ENCODE data around the gene PRR7.
"Not testable (repeated sequence)": the region's sequence is repeated elsewhere in the genome, so short reads cannot be mapped to it uniquely, and the experiment has no call there.

Gene PRR7

DNA sequence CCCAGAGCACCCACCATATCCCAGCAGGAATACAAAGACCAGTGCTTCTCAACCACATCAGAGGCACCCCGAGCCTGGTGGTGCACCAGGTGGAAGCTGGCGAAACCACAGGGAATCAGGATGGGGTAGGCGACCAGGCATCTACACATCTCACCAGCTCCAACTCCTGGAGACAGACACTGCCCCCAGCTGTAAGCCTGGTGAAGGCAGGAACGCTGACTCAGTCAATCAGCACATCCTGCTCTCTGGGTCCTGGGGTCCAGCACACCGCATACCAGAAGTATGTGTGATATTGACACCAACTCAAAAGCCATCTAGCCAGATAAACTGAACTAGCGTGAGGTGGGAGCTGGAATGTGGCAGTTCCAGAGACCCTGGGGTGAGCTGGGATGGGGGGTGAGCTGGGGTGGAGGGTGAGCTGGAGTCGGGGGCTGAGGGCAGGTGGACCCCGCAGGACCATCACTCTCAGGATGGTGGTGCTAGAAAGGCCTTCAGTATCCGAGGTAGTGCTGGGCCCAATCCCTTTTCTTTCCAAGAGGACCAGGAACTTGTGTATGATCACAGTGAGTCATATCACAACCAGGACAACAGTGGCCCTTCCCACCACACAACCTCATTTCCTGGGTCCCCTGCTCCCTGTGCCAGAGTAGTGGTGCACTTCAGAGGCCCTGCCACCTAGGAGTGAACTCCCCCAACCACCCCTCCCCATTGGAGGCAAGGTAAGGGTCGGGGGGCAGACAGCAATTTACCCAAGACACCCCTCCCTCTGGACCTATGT, 24.3 kb downstream of the PRR7 start:
- FAIRE-seq = no peak

DNA sequence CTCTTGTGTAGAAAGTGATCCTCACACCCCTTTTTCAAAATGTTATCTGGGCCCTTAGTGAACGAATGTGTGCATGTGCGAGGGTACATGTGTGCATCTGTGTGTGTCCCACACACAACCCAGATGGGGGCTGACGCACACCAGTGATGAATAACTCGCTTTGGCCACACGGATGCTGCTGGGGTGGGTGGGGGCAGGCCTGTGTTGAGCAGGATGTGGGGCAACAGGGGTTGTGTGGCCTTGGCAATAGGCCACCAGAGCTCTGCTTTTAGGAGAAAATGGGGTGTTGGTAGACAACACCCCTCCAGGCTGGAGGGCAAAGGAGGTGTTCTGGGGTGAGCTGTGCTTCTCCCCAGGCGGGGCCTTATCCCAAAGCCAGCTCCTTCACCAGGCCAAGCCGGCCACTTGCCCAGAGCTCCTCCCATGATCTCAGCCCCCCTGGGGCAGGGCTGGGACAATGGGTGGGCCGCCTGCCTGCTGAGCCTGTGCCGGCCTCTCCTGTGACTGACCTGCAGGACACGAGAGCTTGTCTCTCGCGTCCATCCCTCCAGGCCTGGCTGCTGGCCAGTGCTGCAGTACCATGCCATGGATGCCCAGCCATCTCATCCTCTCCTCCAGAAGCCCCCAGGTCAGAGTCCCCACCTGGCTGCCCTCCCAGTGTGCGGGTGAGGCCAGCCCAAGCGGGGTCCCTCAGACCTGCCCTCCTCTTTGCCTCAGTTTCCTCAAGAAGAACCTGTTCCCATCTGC, 25.2 kb downstream of the PRR7 start:
- FAIRE-seq = no peak

- FAIRE-seq = no peak
Observed at GRCh38 chr5:177472460-177473442, 26.1 kb downstream of the PRR7 start.

DNA sequence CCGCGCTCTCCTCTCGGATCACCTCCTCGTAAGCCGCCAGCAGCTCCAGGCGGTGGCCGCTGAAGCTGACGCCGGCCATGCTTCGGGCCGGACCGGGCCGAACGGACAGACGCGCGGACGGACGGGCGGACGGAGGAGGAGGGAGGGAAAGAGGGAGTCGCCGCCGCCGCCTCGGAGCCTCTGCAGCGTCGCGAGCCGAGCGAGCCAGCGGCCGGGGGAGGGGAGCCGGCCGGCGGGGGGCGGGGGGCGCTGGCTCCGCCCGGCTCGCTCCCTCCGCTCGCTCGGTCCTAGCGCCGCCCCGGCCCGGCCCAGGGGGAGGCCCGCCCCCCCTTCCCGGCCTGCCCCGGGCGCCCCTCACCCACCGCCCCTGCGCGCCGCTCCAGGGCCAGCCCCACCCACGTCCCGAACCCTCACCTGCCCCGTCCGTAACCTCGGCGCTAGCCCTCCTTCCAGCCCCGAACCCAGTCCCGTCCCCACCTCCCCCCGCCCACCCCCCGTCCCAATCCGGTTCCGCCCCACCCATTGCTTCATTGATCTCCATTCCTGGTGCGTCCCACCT, 26.9 kb downstream of the PRR7 start, which contains the start of gene DBN1:
Gene DBN1 (minus strand): TSS at position 192 of the 559 bp plus-strand sequence. CDS start 113 bp downstream, at position 79.
- FAIRE-seq = no peak

DNA sequence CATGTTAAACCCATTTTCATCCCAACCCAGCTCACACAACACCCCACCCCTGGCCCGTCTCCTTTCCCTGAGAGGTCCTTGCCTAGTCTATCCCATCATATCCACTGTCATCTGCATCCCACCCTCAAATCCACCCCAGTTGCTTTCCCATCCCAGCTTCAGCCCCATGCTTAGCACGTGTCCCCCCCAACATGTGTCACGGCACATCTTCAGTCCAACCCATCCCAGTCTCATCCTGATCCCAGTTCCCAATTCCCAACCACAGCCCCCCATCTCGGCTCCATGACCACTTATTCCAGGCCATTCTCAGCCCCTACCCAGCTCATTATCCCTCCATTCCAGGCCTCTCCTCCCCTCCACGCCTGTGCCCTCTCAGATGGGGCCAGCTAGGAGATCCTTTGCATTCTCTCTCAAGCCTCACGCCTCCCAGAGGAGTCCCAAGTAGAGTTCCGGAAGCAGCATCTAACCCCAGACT, 27.4 kb downstream of the PRR7 start:
- FAIRE-seq = no peak

DNA sequence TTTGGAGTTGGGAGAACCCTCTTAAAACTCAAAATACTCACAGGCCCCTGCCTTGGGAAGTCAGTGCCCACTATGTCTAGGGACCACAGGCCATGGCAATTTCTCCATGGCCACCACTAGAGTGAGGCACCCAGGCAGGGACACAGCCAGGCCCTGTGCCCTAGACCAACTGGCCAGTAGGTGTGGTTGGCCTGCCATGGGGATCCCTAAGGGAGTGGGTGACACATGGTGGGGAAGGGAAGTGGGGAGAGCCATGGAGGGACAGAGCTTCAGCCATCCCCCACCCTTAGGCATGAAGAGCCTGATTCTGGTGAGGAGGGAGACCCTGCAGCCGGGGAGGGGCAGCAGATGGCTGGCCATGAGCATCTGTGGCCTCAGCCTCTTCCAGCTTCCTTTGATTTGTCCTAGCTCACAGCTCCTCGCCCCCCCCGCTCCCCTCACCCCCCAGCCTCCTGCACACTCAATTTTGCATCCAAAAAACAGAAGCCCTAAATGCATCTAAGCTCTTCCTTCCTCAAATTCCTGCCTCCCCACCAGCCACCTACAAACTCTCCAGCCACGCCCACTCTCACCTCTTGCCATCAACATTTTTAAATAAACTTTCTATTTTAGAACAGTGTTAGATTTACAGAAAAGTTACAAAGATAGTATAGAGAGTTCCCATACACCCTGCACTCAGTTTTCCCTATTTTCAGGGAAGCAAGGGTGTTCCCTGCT, 28.4 kb downstream of the PRR7 start:
- FAIRE-seq = no peak

DNA sequence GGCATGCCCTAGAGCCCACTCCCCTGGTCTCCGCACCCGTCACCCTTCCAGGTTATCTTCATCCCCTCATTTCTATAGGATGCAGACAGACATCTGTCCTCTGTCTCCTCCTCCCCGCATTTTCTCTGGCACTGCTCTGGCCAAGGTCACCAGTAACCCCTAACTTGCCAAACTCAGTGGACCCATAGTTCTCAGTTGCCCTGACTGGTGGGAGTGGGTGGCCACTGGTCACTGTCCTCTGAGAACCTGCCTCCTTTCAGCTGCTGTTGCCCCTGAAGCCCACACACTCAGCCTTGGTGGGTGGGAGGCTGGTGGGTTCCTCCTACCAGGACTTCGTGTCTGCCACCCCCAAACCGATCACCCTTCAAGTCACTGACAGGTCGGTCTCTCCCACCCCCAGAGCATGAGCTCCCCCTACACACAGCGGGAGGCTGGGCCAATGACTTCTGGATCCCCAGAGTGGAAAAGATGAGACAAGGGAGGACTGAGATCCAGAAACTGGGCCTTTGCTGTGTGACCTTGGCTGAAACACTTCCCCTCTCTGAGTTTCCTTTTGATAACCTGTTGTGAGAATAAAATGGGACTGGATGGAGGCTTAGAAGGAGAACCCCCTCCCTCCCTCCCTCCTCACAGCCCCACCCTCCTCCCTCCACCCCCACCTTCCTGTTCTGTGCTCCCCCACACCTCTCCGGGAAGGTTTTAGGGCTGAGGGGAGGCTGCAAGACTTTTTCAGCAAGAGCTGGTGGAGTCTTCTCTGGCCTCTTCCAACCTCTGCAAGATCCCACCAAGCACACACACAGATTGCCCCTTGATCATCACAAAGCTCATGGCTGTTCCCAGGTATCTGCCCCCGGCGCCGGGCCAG, 29.2 kb downstream of the PRR7 start:
- FAIRE-seq = no peak

- FAIRE-seq = no peak
Observed at GRCh38 chr5:177476531-177477233, 30.1 kb downstream of the PRR7 start.

DNA sequence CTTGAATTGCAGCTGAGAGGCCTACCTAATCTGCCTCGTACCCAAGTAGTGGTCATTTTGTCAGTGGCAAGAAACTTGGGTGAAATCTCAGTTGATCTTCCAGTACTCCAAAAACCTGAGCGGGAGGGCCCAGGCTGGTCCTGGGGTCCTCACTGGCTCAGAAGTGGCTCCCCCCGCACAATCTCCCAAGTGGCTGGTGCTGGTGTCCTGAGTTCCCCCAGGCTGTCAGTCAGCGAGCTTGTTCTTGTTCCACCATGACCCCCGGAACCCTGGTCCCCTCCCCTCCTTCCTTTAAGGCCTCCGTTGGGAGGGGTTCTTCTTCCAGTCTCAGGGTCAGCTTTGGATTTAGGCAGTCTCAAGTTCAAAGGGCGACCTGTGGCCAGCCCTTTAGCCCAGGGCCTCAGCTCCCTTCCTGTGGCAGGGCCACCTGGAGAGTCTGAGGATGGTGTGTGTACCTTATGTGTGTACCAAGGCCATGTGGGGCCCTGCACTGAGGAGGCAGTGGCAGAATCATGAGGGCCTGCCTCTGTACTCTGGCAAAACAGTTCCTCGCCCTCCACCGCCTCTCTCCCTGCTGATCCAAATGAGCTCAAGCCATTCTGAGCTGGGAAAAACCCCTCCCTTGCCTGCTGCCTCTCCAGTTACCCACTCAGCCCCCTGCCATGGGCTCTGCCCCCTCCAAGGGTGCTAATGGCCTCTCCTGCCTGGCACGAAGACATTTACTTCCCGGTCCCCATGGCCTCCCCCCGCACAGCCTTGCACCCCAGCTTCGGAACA, 31.3 kb downstream of the PRR7 start:
- no peak for FAIRE-seq

- FAIRE-seq = no peak
Observed at GRCh38 chr5:177478711-177479646, 32.4 kb downstream of the PRR7 start.

- FAIRE-seq = no peak
Observed at GRCh38 chr5:177479774-177480173, 33.2 kb downstream of the PRR7 start.

GRCh38 chr5:177482359-177482795, 35.8 kb downstream of the PRR7 start:
- FAIRE-seq = no peak

GRCh38 chr5:177483042-177483441, 36.4 kb downstream of the PRR7 start:
- no peak for FAIRE-seq

DNA sequence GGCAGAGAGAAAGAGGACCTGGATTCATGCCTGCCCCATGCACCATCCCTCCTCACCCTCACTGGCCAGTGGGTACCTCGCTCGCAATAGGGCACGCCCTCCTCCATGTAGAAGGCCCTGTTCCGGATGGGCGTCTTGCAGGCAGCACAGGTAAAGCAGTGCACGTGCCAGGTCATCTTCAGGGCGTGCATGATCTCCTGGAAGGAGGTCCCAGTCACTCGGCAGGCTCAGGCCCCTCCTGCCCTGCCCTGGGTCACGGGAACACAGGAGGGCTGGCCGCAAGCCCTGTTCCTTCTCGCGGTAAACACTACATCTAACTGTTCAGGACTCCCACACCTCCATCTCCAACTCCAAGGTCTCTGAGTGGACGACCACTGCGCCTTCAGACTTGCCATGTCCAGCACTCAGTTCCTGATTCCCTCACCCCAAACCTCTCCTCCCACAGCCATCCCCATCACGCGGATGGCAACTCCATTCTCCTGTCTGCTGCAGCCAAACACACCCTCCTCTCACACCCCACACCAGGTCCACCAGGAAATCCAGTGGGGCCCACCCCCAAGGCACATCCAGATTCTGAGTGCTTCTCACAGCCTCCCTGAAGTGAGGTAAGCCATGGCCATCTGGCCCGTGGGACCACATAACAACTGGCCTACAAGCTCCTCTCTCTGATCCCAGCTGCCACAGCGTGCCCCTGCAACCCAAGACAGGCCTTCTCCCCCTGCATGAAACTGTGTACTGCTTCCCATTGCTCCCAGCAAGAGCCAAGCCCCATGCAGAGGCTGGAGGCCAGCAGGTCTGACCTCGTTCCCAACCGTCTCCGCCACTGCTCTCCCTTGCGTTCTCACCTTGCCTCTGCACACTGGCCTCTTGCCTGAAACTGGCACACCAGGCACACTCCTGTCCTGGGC, 37.6 kb downstream of the PRR7 start:
- FAIRE-seq = no peak

GRCh38 chr5:177484902-177485549, 38.4 kb downstream of the PRR7 start:
- no peak for FAIRE-seq

GRCh38 chr5:177485753-177486152, 39.1 kb downstream of the PRR7 start:
- FAIRE-seq = not testable (repeated sequence)
